ENCODE results near the gene PFAS.
"Not testable (repeated sequence)": the region's sequence is repeated elsewhere in the genome, so short reads cannot be mapped to it uniquely, and the experiment has no call there.

The PFAS gene

DNA sequence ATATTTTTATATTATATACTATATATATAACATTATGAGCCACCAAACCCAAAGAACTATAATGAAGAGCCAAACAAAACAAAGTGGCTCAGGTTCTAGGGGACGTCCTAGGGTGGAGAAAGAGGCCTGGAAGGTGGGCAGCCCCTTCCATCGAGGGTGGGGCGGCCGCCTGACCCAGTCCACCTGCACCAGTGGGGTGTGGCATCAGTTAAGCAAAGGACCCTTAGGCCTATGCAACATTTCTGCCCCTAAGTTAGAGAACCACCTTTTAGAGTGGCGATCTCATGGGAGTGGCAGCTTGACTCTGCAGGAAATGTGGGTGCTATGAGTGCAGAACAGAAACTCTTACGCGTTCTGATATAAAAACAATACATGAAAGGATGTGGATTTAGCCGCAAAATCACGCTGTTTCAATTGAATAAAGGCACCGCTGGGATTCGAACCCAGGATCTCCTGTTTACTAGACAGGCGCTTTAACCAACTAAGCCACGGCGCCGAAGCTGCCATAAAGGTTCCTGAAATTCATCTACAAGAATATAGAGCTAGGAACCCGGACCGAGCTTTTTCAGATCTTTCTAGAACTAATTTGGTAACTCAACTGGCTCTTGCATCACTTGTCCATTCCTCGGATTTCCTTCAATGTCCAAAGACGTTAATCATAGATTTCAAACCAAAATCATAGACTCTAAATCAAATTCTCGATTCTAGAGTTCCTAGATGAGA lies 23.1 kb upstream of the PFAS start:
- FAIRE-seq: no peak
- DNase-seq (ENCODE audit: low spot score): peak; percentile 13

DNA sequence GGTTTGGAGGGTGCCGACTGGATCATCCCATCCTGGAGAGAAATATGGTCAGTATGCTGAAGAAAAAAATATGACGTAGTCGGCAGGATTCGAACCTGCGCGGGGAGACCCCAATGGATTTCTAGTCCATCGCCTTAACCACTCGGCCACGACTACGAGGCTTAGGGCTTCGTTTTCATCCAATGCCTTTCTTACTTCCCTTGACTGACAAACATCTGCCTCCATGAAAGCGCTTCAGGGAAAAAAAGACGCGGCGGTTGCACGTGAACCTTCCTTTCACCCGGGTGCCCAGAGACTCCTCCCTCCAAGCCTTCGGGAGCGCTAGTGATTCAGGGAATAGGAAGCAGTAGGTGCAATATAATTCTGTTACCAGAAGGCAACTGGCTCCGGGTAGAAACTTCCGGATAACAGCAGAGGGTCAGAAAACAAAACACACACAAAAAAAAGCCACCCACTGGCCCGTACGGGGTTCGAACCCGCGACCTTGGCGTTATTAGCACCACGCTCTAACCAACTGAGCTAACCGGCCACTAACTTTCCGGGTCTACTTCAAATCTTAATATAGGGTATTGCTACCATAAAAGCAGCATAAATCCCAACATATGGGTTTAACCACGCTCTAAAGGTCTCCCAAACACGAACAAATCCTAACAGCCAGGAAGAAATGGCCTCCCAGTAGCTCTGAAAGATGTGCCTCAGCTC lies 22.4 kb upstream of the PFAS start:
- peak; percentile 64 for DNase-seq (ENCODE audit: low spot score)
- no peak for FAIRE-seq

DNA sequence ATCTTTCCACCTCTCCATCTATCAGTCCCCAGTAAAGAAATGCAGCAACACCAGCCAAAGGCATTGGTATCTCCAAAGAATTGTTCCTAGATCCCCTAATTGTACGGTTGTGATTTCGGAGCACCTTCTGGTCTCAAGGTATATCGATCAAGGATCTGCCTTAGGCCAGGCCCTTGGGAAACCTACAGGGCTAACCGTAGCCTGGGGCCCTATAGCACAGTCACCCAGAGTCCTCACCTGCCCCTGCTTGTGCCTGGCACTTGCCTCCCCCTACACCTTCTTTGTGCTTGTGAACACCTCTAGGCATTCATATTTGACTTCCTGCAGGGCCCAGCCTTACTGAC lies 21.9 kb upstream of the PFAS start:
- DNase-seq (ENCODE audit: low spot score) (no peak), FAIRE-seq (no peak)

DNA sequence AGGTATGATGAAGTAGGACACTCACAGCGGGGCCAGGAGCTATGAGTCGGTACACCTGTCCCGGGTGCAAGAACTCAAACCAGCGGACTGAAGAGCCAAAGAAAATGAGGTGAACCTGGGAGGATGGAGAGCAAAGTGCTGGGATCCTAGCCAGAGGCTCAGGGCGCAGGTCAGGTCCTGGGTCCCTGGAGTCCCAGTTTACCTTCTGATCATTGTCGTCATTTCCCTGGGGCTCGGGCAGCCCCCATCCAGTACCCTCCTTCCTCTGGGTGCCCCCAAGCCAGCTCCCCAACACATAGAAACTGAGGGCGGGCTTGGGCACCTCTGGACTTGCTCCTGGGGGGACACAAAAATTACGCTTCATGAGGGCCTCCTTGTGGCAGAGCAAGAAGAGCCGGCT lies 17.4 kb upstream of the PFAS start:
- DNase-seq (ENCODE audit: low spot score): no peak
- FAIRE-seq: no peak

DNA sequence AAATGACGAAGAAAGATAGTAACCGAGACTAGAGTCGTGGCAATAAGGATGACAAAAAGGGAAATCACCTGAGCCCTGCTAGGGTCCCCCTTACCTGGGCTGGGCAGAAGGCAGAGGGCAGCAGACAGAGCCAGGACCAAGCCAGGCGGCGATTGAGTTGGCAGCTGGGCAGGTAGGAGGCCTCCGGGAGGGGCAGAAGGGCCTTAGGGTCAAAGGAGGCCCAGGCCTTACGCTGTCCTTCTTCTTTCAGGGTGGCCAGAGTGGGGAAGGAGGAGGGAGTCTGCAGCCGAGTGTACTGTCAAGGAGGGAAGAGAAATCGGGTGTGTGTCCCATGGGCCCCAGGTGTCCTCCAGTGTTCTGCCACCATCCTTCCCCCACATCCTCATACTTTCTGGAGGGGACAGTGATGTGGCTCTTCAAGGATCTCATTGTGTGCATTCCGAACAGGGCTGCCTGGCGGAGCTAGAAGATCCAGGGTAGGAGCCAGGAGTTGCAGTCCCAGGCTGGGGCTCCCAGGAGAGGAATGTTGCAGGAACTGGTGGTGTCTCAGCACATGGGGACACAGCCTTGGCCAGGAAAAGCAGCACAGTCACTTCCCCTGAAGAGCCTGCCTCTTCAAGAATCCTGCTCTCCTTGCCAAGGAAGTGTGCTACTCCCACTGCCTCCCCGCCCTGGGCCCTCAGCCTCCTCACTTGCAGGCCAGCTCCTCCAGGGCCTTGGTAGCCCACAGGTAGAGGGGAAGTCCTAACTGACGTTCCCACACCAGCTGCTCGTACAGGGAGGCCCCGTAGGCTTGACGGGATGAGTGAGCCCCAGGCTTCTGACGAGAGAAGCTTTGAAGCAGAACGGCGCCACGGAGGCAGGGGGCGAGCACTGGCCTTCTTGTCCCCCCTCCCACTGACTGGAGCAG lies 14.5 kb upstream of the PFAS start:
- FAIRE-seq (no peak), DNase-seq (ENCODE audit: low spot score) (no peak)

- no peak for FAIRE-seq
- DNase-seq (ENCODE audit: low spot score): no peak
Measured at GRCh38 chr17:8235676-8236075, 13.4 kb upstream of the PFAS start.

DNA sequence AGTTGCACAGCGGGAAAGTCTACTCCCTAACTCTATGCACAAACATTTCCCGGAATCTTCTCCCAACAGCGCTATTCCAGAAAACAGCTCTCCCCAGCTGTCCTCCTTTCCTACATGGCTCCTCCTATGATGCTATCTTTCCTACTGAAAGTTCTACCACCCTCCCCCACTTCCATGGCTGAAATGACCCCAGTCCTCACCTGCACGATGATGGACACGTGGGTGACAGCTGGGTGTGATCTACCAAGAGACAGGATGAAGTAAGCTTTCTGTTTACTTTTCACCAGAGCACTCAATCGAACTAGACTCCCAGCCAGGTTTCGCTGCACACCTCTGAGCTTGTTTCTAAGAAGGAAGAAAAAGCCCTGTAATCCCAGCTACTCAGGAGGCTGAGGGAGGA lies 11.9 kb upstream of the PFAS start:
- DNase-seq (ENCODE audit: low spot score) (no peak), FAIRE-seq (no peak)

DNA sequence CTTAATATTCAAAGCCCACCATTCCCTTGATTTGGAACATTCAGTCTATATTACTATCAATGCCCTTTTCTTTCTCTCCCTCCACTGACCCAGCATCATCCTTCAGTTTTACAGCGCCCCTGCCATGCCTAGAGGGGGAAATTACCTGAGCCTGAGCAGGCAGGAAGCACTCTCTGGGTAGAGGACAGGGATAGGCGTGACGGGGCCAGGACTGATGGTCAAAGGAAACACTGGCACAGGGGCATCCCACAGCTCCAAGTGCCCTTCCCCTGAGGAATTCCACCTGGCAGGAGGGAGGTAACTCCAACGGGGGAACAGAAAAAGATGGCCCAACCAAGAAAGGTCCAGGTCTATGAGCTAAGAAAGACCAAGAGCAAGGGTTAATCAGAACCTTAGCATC lies 11.2 kb upstream of the PFAS start:
- FAIRE-seq: no peak
- DNase-seq (ENCODE audit: low spot score): no peak

GRCh38 chr17:8243827-8244226 lies 5.3 kb upstream of the PFAS start:
- DNase-seq (ENCODE audit: low spot score): no peak
- no peak for FAIRE-seq

GRCh38 chr17:8244768-8245167 lies 4.3 kb upstream of the PFAS start:
- DNase-seq (ENCODE audit: low spot score) (no peak), FAIRE-seq (no peak)

DNA sequence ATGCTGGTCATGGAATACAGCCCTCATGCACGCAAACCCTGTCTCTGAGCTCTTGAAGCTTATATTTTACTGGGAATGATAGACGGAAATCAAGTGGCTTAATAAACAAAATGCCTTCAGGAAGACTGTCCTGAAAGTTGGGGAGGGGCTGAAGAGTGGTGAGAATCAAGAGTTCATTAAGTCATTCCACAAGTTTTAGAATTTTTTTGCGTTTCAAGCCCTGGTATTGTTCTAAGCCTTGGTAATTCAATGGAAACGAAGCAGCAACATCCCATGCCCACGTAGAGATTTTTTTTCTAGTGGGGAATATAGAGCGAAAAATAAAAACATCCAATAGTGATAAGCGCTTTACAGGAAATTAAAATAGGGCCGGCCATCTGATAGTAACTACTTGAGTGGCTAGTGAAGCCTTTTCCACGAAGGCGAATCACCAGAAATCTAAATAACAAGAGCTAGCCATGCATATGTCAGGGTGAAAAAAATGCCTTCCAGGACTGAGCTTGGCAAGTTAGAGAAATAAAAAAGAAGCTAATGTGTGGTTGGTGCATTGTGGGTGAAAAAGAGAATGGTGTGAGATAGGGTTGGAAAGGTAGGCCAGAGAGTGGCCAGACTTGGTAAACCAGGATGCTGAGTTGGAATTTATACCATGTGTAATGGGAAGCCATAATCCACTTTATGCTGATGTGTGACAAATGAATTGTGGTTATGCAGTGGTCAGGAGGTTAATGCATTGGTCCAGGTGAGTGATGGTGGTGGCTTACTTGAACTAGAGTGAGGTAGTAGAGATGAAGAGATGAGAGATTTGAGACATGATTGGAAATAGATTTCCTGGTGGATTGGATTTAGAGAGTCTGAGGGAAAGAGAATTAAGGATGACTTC lies 772 bp downstream of the PFAS start:
- DNase-seq (ENCODE audit: low spot score) (no peak), FAIRE-seq (no peak)

- DNase-seq (ENCODE audit: low spot score); FAIRE-seq: not testable (repeated sequence)
Measured at GRCh38 chr17:8251411-8251810, 2.3 kb downstream of the PFAS start.

DNA sequence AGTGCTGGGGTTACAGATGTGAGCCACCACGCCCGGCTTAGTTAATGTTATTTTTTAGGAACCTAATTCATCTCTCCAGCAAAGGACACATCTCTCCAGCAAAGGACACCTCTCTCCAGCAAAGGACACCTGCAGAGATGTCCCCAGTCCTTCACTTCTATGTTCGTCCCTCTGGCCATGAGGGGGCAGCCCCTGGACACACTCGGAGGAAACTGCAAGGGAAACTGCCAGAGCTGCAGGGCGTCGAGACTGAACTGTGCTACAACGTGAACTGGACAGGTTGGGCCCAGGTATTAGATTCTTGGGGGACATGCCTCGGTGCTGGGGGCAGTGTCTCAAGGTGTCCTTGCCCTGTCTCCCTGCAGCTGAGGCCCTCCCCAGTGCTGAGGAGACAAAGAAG lies 4.7 kb downstream of the PFAS start:
- no peak for DNase-seq (ENCODE audit: low spot score)
- FAIRE-seq: no peak

DNA sequence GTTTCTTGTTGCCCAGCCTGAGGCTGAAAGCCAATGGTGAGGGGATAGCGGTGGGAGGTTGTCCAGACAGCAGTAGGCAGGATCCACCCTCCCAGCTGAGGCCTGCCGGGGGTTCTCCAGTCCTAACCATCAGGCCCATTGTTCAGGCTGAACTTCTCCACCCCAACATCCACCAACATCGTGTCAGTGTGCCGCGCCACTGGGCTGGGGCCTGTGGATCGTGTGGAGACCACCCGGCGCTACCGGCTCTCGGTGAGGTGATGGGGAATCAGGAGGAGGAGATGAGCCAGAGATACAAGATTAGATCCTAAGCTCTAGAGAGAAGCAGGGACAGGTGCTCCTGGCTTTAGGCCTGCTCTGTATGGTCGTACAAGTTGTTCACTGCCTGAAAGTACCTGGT lies 5.8 kb downstream of the PFAS start:
- FAIRE-seq (no peak), DNase-seq (ENCODE audit: low spot score) (no peak)

- DNase-seq (ENCODE audit: low spot score) (no peak), FAIRE-seq (no peak)
Measured at GRCh38 chr17:8255499-8255898, 6.4 kb downstream of the PFAS start.

DNA sequence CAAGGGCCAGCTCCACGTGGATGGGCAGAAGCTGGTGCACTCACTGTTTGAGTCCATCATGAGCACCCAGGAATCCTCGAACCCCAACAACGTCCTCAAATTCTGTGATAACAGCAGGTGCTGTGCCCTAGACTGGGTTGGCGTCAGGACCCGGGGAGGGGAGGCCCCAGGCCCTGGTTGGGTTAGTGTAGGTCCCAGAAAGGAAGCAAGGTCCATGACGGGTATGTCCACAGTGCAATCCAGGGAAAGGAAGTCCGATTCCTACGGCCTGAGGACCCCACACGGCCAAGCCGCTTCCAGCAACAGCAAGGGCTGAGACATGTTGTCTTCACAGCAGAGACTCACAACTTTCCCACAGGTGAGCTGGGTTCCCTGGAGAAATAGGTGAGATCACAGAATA lies 7.2 kb downstream of the PFAS start:
- no peak for DNase-seq (ENCODE audit: low spot score)
- FAIRE-seq: no peak

DNA sequence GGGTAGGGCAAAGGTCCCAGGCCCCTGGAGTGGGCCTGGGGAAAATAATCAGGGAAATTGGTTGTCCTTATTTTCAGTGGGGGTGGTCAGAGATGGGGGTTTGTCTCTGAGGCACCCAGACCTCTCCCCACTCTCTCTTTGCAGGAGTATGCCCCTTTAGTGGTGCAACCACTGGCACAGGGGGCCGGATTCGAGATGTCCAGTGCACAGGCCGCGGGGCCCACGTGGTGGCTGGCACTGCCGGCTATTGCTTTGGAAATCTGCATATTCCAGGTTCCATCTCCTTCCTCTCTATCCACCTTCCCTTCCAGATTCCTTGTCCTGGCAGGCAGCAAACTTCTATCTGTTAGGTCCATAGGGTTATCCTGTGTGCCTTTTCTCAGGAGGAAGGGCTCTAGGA lies 7.6 kb downstream of the PFAS start:
- no peak for FAIRE-seq

DNA sequence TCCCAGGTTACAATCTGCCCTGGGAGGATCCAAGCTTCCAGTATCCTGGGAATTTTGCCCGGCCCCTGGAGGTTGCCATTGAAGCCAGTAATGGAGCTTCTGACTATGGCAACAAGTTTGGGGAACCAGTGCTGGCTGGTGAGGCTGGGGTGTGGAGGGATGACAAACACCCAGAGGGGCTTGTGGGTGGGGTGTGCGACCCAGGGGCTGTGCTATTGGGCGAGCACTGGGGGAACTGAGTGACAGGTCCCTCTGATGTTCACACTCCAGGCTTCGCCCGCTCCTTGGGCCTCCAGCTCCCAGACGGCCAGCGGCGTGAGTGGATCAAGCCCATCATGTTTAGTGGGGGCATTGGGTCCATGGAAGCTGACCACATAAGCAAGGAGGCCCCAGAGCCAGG lies 8.7 kb downstream of the PFAS start:
- no peak for DNase-seq (ENCODE audit: low spot score)
- no peak for FAIRE-seq

More for the DNA sequence above, 7.6 kb downstream of the PFAS start:
- no peak for DNase-seq (ENCODE audit: low spot score)

DNA sequence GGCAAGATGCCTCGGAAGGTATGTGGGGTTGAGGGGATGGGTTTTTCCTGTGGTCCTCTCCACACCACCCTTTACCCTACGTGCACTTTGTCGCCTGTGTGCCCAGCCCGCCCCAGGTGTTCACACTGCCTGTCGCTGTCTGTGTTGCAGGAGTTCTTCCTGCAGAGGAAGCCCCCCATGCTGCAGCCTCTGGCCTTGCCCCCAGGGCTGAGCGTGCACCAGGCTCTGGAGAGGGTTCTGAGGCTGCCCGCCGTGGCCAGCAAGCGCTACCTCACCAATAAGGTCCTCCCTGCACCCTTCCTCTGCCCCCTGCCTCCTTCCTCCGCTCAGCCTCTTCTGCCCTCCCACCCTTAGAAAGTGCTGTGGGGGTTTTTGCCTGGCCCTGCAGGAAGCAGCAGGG lies 15.2 kb downstream of the PFAS start:
- FAIRE-seq (no peak), DNase-seq (ENCODE audit: low spot score) (no peak)

DNA sequence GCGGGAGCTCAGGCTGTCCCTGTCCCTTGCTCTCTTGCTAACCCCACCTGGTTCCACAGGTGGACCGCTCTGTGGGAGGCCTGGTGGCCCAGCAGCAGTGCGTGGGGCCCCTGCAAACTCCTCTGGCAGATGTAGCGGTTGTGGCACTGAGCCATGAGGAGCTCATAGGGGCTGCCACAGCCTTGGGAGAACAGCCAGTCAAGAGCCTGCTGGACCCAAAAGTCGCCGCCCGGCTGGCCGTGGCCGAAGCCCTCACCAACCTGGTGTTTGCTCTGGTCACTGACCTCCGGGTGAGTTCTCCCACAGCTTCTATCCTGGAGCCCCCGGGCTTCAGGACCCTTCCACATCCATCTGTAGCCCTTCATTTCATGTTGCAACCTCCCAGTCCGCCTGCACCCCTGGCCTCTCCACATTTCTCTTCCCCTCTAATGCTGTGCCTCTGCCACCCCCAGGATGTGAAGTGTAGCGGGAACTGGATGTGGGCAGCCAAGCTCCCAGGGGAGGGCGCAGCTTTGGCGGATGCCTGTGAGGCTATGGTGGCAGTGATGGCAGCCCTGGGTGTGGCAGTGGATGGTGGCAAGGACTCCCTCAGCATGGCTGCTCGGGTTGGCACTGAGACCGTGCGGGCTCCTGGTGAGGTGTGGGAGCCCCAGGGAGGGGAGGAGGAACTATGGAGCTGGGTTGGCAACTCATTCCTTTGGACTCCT lies 15.9 kb downstream of the PFAS start:
- no peak for DNase-seq (ENCODE audit: low spot score)
- FAIRE-seq: no peak

All from urothelium cell line (cell line).